ENCODE measurements around the gene SLC22A2. TPM values are rescaled to one million over a fixed set of nuclear protein-coding genes. Genes with fewer than 3 reads are reported as not detected.

SLC22A2 gene
- total and polyA plus RNA-seq, 2 of the 13 experiments (the other 11 are each of a cell fraction or from before 2014, with no cell fraction given), result not detected

- CTCF ChIA-PET (ENCODE audit: low intra/inter-chr PET ratio, low total read pairs), result no interaction called here
- H4K20me1 ChIP-seq (ENCODE audit: insufficient read depth, low read length), result no peaks in the 10 kb centered on the region
- H3K79me2 ChIP-seq (ENCODE audit: insufficient read depth, low read length), result no peaks in the 10 kb centered on the region
- no peak overlapping the region for H2AFZ ChIP-seq (ENCODE audit: low read length)
- no peak overlapping the region for H3K27ac ChIP-seq (ENCODE audit: extremely low read length, insufficient read depth, low read length)
- ATAC-seq, result no peak
- no peak overlapping the region for H3K4me3 ChIP-seq (replicated peaks in 1 of 3; ENCODE audit: insufficient read depth in 1 of 3, low read depth in 2 of 3, low read length in 3 of 3)
- no peaks in the 10 kb centered on the region for H3K9me3 ChIP-seq (ENCODE audit: low read length)
- in situ Hi-C loops (cut with HindIII; ENCODE audit: extremely low pct_ligation_motif_present, low pct_unique_long_range_greater_than_20kb), result no loop called here
- BruUV-seq (replicated peaks), result no TSS peak
- H3K4me2 ChIP-seq (ENCODE audit: low read depth, low read length), result no peak overlapping the region
- no peak for FAIRE-seq
- 34% methylated on average over 4 of the region's 4 CpGs for WGBS (ENCODE audit: low lambda C conversion rate)
- TF ChIP-seq ZBTB10 (CRISPR knock-in tag; IDR thresholded peaks at IDR 0.05; ENCODE audit: borderline replicate concordance) (no peak), ZNF512 (CRISPR knock-in tag; IDR thresholded peaks at IDR 0.05) (no peak), ZNF34 (CRISPR knock-in tag; IDR thresholded peaks at IDR 0.05; ENCODE audit: borderline replicate concordance) (no peak), MEIS2 (CRISPR knock-in tag; IDR thresholded peaks at IDR 0.05) (no peak), LBX2 (CRISPR knock-in tag; IDR thresholded peaks at IDR 0.05; ENCODE audit: borderline replicate concordance) (no peak), NFE2L1 (CRISPR knock-in tag; IDR thresholded peaks at IDR 0.05; ENCODE audit: borderline replicate concordance) (no peak)
- POLR2A ChIA-PET, result no interaction called here
- H3K27me3 ChIP-seq (ENCODE audit: control insufficient read depth in 1 of 2, insufficient read depth in 2 of 2, low read length in 2 of 2), result peaks cover 0 to 8% of the 10 kb centered on the region in 2 experiments; a peak in 1 of 5 replicates
- no peaks in the 10 kb centered on the region for H3K36me3 ChIP-seq (replicated peaks in 1 of 2; ENCODE audit: control insufficient read depth in 1 of 2, insufficient read depth in 2 of 2, low read length in 2 of 2)
- DNase-seq (ENCODE audit: low spot score), result no peak
- peaks cover 10% of the 10 kb centered on the region for H3K4me1 ChIP-seq (ENCODE audit: insufficient read depth, low read length)
- intact Hi-C loops (cut with micrococcal nuclease; ENCODE audit: unreplicated experiment), result no loop called here
- no peak overlapping the region for H3K9ac ChIP-seq (ENCODE audit: insufficient read depth, low read depth, low read length)
Observed at GRCh38 chr6:160269023-160269521, 10.5 kb upstream of the SLC22A2 start.

All from HepG2 (cell line).